Stimulated activated naive CD4-positive, alpha-beta T cell (primary cell): ENCODE measurements around the gene AP1S2.
"Not testable (repeated sequence)": the region's sequence is repeated elsewhere in the genome, so short reads cannot be mapped to it uniquely, and the experiment has no call there.

ENCODE experiments used
- DNase-seq, 6 experiments: peaks; one replicate each; lab custom pipeline; 2025; lab: John Stamatoyannopoulos, UW

AP1S2 gene

DNA sequence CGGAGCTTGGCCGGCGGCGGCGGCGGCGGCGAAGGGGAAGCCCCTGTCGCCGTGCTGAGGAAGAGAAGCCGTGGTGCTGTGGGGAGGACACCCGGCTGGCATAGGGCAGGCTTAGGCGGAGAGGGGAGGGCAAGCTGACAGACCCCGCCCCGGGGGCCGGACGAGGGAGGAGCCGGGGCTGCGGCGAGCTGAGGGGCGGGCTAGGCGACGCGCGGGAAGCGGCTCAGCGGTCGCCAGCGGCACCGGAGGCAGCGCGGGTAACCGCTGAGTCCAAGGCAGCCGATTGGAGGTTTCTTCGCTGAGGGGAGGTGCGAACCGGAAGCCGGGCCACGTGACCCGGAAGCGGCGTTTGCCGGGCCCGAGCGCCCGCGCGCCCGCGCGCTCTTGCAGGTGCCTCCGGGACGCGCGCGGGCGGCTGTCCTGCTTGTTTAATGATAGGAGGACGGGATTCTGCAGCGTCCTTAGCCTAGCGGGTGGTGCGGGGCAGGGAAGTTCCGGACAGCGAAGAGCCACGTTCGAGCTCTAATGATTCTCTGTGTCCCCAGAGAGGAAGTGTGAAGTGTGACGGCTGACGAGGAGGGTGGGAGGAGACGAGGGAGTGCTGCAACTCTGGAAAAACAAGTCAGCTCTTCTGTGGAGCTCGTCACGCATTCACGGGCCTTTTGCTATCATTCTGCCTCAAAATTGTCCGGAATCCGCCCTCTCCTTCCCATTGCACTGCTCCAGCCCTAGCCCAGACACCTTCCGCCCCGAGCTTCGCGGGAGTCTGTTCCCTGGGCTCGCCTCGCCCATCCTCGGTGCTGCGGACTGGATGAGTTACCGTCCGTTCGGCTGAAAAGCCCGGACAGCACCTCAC lies at the start of gene AP1S2:
Gene AP1S2 (minus strand): TSS at position 102 of the 856 bp plus-strand sequence. CDS start 2,289 bp downstream, outside the sequence.
- DNase-seq = peak; percentile 88 to 99 (median 94)

DNA sequence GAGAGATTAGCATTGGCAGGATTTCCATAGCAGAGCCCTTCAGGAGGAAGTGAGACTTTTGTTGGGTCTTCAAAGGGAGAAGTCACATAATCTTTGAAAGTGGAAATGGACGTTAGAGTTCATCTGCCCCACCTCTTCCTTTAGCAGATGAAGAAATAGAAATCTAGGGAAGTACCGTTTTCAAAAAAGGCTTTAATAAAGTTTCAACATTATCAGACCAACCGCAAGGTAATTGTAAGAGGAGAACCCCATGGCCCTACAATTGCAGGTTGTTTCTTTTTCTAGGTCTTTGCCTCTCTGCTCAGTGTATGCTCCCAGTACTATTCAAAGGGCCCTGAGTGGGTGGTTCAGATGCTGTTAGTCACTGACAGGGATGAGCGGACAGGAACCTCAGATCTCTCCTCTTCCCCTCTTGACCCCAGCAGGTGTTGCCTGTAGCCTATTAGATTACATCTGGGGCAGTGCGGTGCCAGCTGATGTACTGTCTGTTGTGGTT lies 48.6 kb upstream of the AP1S2 start:
- no peak for DNase-seq

- no peak for DNase-seq
These were observed 40.7 kb upstream of the AP1S2 start for GRCh38 chrX:15895334-15895733.

GRCh38 chrX:15894724-15895123 lies 40.1 kb upstream of the AP1S2 start:
- DNase-seq = no peak

- no peak for DNase-seq
These were observed 35.9 kb upstream of the AP1S2 start for GRCh38 chrX:15890463-15890862.

GRCh38 chrX:15888062-15888461 lies 33.4 kb upstream of the AP1S2 start:
- no peak for DNase-seq

DNA sequence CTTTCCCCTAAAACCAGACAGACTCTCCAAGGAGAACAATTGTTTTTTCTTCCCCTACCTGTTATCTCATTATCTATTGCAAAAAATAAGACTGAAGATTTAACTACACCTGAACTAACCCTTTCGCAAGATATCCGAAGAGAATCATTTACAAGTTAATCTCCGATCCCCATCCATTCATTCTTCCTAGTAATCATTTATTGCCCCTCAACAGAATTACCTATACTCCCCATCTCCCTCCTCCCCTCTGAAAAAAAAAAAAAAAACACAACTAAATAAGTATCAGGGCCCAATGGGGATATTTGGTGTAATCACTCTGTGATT lies 28.9 kb upstream of the AP1S2 start:
- DNase-seq = no peak

DNA sequence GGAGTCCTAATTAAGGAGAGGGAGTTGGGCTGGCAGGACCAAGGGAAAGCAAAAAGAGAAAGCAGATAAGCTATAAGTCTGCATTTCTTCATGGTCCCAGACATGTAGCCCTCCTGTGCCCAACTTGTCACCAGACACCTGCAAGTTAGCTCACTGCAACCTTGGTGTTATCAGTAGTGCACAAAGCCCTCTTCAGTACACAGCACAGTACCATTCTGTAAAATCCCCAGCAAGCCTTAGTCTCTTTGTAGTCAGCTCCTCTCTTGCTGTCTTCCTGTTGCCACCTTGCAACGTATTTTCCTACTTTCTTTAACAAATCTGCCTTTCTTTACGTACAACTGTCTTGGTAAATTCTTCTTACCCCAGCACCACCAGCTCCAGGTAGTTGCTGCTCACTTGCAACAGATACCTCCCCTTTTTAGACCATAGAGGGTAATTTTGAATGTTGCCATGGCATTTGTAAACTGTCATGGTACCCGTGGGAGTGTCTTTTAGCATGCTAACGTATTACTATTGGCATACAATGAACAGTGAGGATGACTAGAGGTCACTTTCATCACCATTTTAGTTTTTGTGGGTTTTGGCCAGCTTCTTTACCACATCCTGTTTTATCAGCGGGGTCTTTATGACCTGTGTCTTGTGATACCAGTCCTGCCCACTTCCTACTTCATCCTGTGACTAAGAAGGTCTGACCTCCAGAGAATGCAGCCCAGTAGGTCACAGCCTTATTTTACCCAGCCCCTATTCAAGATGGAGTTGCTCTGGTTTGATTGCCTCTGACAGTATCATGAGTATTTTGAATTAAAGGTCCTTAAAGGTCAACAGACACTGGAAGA lies 28.3 kb upstream of the AP1S2 start:
- no peak for DNase-seq

DNA sequence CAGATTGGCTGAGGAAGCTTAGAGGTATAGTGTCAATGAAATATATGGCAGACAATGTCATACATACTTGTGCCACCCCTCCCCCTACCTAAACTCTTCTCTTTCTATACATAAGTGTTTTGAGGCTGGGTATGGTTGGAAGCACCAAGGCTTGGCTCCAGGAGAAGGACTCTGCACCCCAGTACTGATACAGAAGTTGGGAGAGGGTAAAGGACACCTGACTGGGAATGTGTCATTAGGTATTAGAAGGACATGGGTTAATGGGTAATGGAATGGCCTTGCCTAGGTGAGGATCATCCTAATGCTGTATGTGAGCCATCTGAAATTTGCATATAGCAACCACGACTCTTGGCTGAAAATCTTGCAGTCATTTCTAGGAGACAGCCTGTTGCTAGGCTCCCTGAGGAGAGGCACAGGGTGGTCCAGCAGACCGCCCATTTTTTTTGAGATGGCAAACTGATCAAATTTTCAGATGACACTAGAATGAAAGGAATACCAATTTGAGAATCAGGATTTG lies 26.8 kb upstream of the AP1S2 start:
- no peak for DNase-seq

DNA sequence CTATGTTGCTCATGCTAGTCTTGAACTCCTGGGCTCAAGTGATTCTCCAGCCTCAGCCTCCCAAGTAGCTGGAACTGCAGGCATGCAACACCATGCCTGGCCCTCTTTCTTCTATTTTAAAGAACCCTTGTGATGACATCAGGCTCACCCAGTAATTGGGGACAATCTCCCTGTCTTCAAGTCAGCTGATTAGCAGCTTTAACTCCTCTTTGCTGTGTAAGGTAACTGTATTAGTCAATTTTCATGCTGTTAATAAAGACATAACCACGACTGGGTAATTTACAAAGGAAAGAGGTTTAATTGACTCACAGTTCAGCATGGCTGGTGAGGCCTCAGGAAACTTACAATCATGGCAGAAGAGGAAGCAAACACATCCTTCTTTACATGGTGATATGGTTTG lies 23.3 kb upstream of the AP1S2 start:
- not testable (repeated sequence) for DNase-seq

GRCh38 chrX:15877380-15877779 lies 22.8 kb upstream of the AP1S2 start:
- DNase-seq = no peak

DNA sequence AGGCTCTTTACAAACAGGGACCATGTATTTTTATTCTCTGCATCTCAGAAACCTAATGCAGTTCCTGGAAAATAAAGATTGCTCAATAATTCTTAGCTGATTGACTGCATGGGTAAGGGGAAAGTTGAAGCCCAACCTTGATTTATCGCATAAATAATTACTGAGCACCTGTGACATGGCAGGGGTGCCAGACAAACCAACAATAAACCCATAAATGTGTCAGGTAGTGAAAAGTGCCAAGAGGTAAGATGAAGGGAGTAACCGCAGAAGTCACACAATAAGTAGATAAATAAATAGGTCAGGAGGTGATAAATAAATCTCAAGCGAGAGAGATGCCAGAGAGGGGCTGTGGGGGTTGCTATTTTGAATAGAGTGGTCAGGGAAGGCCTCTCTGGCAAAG lies 20.1 kb upstream of the AP1S2 start:
- no peak for DNase-seq

- no peak for DNase-seq
These were observed 19.0 kb upstream of the AP1S2 start for GRCh38 chrX:15873566-15873965.

DNA sequence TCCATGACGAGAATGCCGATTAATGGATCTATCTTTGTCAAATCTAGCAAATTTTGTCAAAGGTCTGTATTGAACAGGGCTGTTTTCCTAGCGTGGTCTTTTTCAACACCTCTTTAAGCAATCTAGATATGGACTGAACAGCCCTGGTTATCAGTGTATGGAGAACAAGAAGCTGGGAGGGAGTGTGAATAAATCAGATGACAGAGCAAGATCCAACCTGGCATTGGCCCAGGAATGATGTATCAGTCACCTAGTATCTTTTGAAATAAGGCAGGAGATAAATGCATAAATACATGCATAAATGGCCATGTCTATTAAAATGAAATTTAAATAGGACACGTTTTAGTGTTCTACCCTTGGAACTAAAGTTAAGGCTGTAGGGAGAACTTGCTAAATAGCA lies 15.7 kb upstream of the AP1S2 start:
- DNase-seq = no peak

- DNase-seq = no peak
These were observed 15.1 kb upstream of the AP1S2 start for GRCh38 chrX:15869695-15870094.

DNA sequence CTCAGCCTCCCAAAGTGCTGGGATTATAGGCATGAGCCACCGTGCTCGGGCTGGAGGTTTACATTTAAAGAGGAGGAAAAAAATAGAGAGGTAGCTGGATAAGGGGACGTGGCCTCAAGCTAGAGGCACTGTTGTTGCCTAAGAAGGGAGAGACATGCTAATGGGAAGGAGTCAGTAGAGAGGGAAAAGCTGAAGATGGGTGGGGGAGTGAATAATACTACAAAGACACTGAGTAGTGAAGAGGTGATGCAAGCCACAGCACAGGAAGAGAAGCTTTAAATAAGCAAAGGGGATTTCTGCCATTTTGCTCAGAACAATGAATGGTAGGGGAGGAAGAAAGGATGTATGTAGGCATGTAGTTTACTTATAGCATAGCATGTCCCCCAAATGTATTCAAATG lies 11.5 kb upstream of the AP1S2 start:
- no peak for DNase-seq

- DNase-seq = no peak
These were observed 10.0 kb upstream of the AP1S2 start for GRCh38 chrX:15864629-15865028.

DNA sequence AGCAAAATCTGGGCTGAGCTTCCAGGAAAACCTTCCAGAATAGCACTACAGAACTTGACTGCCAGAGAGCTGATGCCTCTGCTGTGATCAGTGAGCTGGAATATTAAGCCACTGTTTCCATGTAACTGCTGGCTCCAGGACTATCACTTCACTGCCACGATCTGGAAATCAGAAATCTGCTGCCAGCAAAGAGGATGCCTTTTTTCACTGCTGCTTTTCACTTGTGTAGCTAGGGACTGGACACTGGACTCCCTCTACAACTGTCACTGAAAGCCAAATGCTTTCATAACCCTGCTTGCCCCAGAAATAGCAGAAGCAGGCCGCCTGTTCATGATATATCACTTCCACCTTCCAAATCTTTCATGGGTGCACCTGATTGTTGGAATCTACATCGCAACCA lies 9.4 kb upstream of the AP1S2 start:
- DNase-seq = no peak

- no peak for DNase-seq
These were observed 6.3 kb upstream of the AP1S2 start for GRCh38 chrX:15860921-15861320.

GRCh38 chrX:15858051-15858450 lies 3.4 kb upstream of the AP1S2 start:
- DNase-seq = no peak

- DNase-seq = no peak
These were observed 2.0 kb upstream of the AP1S2 start for GRCh38 chrX:15856636-15857035.

DNA sequence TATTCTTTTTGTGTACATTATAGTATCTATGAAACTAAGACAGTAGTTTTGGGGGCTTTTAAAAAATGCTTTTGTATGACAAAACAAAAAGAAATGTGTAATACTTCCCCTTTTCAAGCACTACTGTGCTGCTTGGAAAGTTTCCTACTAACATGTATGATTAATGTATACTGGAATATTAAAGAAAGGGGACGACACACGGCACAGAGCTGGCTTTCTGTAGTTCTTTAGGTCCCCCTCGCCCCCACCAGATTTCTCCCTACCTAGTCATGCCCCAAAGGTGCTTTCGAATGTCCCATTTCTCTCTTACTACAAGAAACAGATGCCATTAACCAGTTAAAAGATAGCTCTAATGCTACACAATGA lies 1.6 kb upstream of the AP1S2 start:
- DNase-seq = no peak
